Placental pericyte (primary cell): ENCODE results near the gene ZNF593. TPM values are rescaled to one million over a fixed set of nuclear protein-coding genes. Genes with fewer than 3 reads are reported as not detected.

Experiments
- total RNA-seq: library from RNA; depleted of rRNA; stranded (reverse); fragments of >200 nt; gene quantifications from 2 replicates; pipeline ENCODE4 v1.2.3, GENCODE V29; 2012

ZNF593 gene
- total RNA-seq: 24.3 and 26.3 TPM in 2 replicates

DNA sequence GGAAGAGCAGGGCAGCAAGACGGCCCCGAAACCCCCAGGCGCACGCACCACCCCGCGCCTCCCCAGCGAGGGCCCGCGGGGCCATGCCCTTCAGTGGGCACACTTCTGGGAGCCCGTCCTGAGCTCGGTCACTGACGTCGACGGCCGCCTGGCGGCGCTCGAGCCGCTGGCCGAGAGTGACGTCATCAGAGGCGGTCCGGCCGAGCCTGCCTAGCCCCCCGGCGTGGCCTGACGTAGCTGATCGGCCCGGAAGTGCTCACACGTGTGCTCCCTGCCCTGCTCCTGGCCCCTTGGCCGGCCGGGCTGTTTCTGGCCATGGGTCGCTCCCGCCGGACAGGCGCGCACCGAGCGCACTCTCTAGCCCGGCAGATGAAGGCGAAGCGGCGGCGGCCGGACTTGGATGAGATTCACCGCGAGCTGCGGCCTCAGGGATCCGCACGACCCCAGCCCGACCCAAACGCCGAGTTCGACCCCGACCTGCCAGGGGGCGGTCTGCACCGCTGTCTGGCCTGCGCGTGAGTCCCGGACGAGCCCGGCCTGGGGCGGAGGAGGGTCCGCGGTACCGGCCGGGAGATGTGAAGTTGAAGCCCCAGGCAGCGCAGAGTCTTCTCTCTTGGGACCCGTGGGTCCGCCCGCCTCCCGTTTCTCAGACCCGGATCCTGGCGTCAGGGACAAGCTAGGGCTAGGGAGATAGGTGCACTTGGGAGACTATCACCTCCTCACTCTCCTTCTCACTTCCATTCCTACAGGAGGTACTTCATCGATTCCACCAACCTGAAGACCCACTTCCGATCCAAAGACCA, at the start of gene ZNF593:
TSS of gene ZNF593 (plus strand) at position 240 of the 803 bp plus-strand sequence. CDS start at position 316, 76 bp downstream.

DNA sequence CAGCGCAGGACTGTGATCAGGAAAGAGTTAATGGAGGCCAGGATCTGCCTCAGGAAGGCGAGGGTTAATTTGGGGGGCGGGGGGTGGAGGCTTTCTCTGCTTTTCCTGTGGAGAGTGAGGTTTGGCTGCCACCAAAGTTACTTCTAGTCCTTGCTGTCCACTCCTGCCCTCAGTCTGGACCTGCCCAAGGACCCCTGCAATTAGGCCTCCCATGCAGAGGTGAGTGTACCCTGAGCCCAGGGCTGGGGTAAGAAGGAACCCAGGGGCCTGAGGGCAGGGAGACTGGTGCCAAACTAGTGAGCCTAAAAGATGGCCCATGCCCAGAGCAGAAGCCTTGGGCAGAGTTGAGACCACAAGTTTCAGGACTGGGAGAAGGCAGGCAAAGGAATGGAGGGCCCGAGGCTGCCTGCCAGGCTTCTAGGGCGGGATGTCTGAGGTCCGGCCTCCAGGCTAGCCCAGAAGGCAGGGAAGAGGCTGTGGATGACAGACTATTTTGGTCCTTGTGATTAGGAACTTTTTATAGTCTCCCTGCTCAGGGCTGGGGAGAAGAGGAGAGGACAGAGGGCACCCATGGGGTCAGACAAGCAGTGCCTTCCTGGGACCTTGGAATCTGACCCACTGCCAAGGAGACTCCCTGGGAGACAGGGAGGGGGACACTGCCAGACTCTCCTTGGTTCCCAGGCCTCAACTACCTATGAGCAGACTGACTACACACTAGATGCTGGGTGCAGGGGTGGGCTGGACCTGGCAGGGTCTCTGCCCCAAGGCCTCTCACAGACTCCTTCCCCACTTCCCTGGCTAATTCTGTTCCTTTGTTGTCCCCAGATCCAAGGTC, 10.6 kb upstream of the ZNF593 start, which contains the start of gene FAM110D:
TSS of gene FAM110D (plus strand) at position 172 of the 835 bp plus-strand sequence. CDS start 2,213 bp downstream, outside the sequence.

DNA sequence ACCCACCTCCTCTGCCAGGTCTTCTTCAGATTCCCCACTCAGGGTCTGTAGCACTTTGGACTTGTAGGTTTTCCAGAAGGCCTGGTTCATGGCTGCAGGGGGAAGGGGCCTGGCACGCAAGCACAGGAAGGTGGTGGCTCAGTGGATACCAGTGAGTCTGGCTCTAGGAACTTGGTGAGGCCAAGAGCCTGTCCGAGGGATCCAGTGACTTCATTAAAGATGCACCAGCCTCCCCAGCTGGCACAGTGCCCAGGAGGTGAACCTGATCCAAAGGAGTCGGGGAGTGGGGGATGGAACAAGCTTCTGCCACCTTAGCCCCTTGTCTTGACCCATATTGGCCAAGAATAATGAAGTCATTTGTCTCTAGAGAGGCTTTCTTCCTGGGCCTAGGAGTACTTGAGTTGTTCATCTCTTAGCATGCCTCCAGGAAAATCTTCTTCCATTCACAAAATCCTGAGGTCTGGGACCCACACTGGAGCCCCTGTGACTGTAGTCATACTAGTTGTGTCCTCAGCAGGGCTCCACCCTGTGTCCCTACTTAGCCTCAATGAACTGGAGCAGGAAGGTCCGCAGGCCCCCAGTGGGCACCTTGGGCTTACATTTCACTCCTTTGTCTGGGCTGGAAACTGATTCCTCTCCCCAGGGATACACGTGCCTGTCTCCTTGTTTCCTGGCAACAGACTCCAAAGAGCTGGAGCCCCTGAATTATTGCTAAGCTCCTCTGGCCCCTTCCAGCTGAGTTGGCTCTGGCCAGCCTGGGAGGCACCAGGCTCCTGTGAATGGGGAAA, 1.1 kb upstream of the ZNF593 start, which contains the start of gene C1orf232:
TSS of gene C1orf232 (minus strand) at position 554 of the 788 bp plus-strand sequence. CDS start at position 90, 464 bp downstream.

DNA sequence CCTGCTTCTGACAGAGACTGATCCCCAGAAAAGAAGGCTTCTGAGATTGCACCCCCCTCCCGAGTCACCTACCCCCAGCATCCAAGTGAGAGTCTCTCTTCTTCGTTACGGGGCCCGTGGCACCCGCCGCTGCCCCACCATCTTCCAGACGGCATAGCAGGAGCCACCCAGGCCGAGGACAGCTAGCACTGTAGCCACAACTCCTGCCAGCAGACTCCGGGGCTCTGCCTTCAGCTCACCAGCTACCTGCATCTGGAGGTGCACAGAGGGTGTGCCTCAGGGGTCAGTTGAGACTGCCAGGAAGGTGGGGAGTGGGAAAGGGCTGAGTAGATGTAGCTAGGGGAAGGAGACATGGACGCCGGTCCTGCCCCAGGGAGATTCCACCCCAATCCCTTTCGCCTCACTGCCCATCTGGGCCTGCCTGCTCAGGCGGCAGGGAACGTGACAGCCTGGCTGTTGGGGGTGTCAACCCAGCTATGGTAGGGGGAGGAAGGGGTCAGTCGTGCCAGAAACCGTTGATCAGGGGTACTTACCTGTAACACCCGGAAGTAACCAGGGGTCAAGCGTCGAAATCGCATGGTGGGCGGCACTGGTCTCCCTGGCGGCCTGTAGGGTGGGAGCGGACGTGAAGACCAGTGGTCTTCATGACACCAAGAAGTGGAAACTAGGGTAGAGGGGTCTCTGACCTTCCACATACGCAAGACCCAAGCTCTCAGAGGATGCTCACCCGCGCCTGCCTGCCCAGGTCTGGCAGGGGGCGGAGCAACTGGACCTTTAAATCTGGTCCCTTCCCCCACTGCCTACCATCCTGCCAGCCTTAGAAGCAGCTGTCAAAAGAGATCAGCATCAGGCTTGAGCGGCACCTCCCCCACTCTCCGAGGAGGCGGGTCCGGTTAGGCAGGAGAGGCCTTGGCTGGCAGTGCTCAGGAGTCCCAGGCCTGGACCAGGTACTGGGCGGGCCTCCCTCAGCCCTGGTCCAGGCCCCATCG, 1.7 kb downstream of the ZNF593 start, which contains the start of gene ZNF593OS:
TSS of gene ZNF593OS (minus strand) at position 749 of the 989 bp plus-strand sequence. CDS start at position 578, 171 bp downstream.

DNA sequence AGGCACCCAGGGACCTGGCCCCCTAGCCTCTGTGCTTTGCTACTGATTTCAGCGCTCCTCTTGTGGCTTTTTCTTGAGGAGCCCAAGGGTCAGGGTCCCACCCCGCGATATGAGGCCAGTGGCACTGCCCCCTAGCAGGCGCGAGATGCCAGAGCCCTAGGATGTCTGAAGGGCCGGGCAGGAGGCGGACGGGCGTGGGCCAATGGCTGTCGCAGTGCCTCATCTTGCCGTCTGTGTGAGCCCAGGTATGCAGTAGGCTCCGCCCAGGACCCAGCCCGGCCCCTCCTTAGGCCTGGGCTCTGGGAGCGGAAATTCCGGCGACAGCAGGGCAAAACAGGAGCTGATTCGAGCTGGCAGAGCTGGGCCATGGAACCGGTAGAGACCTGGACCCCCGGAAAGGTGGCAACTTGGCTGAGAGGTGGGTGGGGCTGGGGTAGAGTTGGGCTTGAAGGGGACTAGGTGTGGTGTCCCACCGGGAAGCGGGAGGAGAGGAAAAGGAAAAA, 7.5 kb downstream of the ZNF593 start, which contains the start of gene CNKSR1:
TSS of gene CNKSR1 (plus strand) at position 310 of the 503 bp plus-strand sequence. CDS start at position 367, 57 bp downstream.

DNA sequence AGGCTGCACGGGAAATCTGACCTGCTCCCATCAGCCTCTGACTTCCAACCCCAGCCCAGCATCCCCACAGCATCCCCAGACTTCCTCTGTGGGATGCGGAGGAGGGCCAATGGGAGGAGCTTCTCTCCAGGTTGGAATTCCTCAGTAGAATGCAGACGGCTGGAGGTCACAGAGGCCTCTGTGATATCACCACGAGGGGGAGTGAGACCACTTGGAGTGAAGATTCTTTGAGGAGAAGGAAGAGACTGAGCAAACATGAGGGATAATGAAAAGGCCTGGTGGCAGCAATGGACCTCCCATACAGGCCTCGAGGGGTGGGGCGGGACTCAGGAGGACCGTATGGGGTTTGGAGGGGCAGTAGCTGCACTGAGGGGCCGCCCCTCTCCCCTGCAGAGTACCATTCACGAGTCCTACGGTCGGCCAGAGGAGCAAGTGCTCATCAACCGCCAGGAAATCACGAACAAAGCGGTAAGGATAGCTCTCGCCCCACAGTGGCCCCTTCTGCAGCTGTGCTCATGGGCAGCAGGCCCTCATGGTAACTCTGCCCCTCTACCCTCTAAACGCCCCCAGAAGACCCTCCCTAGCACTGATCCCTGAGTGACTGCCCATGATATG, 20.8 kb downstream of the ZNF593 start, which contains the start of gene CATSPER4:
TSS of gene CATSPER4 (plus strand) at position 230 of the 615 bp plus-strand sequence. CDS start at position 256, 26 bp downstream.

Other genes with a start within 250 kb of the ZNF593 start
- gene PAFAH2, start 171.8 kb upstream of the ZNF593 start, total RNA-seq: 7.9 and 13.2 TPM in 2 replicates
- gene EXTL1, start 148.1 kb upstream of the ZNF593 start, total RNA-seq: under 0.01 and 0.43 TPM in 2 replicates
- not detected in 2 replicates for gene SLC30A2, start 123.8 kb upstream of the ZNF593 start, total RNA-seq
- gene TRIM63, start 102.3 kb upstream of the ZNF593 start, total RNA-seq: 0.22 TPM in 1 of 2 replicates, not detected in the other
- gene PDIK1L, start 58.1 kb upstream of the ZNF593 start, total RNA-seq: 4.6 and 5.6 TPM in 2 replicates
- gene FAM110D, start 10.8 kb upstream of the ZNF593 start, total RNA-seq: not detected in 2 replicates
- not detected in 2 replicates for gene C1orf232, start 945 bp upstream of the ZNF593 start, total RNA-seq
- not detected in 2 replicates for gene ZNF593OS, start 1.9 kb downstream of the ZNF593 start, total RNA-seq
- gene CNKSR1, start 7.6 kb downstream of the ZNF593 start, total RNA-seq: 0.22 TPM in 1 of 2 replicates, not detected in the other
- gene CATSPER4, start 20.7 kb downstream of the ZNF593 start, total RNA-seq: not detected in 2 replicates
- gene CEP85, start 64.3 kb downstream of the ZNF593 start, total RNA-seq: 2.4 and 13.7 TPM in 2 replicates
- gene SH3BGRL3, start 110.2 kb downstream of the ZNF593 start, total RNA-seq: 32.0 and 36.7 TPM in 2 replicates
- 6.8 and 7.7 TPM in 2 replicates for gene UBXN11, start 136.7 kb downstream of the ZNF593 start, total RNA-seq
- gene CD52, start 148.1 kb downstream of the ZNF593 start, total RNA-seq: not detected in 2 replicates
- under 0.01 TPM in 1 of 2 replicates, not detected in the other for gene CRYBG2, start 184.2 kb downstream of the ZNF593 start, total RNA-seq
- not detected in 2 replicates for gene ZNF683, start 202.8 kb downstream of the ZNF593 start, total RNA-seq
- gene LIN28A, start 240.9 kb downstream of the ZNF593 start, total RNA-seq: not detected in 2 replicates